GM18861 (cell line): ENCODE data around the gene TPST2.
"Not testable (repeated sequence)": the region's sequence is repeated elsewhere in the genome, so short reads cannot be mapped to it uniquely, and the experiment has no call there.

Experiments
- ATAC-seq: cut with Tn5 transposase; IDR thresholded peaks from one replicate; pipeline ENCODE4 v1.9.1; 2021; ENCODE audit not compliant: unreplicated experiment

The TPST2 gene

GRCh38 chr22:26589845-26590736 is at the start of gene TPST2:
Gene TPST2 (minus strand): TSS chr22:26590132. CDS start chr22:26541630, 48,502 bp downstream.
- peak; percentile 59 for ATAC-seq

- ATAC-seq: no peak
Measured at GRCh38 chr22:26636296-26636695, 46.4 kb upstream of the TPST2 start.

DNA sequence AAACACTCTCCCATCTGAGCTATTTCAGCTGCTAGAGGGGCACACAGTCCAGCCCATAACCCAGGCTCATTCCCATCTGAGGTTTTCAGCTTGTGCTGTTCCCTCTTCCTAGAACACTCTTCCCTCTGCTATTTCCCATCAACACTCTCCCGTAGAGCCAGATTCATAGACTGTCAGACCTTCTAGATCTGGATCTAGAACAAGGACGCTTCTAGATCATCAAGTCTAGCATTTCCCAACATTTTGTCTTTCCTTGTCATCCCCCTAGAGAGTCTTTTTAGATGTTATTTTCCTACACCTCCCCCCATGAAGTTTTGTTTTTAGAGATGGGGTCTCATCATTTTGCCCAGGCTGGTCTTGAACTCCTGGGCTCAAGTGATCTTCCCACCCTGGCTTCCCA is 45.2 kb upstream of the TPST2 start:
- ATAC-seq: no peak

DNA sequence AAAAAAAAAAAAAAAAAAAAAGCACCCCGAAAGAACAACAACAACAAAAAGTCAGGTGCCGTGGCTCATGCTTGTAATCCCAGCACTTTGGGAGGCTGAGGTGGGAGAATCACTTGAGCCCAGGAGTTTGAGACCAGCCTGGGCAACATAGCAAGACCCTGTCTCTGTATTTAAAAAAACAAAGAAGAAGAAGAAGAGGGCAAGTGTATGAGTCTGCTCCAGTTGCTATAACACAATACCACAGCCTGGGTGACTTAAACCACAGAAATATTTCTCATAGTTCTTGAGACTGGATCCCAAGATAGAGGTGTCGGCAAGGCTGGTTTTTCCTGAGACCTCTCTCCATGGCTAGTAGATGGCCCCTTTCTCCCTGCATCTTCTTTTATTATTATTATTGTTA is 44.3 kb upstream of the TPST2 start:
- no peak for ATAC-seq

DNA sequence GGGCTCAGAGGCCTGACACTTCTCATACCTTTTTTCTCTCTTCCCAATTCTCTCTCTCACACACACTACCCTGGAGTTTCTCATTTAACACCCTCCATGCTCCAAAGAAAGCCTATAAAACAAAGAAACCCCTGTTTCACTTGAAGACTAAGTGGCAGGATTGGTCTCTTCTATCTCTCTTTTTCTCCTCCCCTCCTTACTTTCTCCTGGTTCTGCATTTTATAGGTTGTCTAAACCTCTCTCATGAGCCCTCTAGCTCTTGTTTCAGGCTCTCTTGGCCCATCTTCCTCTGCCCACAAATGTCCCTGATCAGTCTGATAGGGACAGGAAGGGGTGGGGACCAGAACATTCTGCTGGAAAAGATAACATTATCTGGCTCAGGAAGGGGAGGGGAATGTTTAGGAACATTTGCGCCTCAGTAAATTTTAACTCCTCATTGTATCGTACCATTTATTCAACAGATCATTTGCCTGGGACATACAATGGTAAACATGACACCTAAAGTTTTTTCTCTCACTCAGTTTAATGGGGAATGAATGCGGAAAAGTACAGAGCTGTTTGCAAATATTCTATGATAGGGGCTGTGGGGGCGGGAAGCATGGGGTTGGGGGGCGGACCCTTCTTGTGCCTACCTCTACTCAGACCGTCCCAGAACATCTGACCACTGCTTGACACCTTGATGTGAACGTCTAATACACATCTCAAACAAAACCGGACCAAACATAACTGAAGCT is 42.7 kb upstream of the TPST2 start:
- no peak for ATAC-seq

- ATAC-seq: no peak
Measured at GRCh38 chr22:26631282-26631681, 41.4 kb upstream of the TPST2 start.

- ATAC-seq: no peak
Measured at GRCh38 chr22:26629988-26630761, 40.2 kb upstream of the TPST2 start.

DNA sequence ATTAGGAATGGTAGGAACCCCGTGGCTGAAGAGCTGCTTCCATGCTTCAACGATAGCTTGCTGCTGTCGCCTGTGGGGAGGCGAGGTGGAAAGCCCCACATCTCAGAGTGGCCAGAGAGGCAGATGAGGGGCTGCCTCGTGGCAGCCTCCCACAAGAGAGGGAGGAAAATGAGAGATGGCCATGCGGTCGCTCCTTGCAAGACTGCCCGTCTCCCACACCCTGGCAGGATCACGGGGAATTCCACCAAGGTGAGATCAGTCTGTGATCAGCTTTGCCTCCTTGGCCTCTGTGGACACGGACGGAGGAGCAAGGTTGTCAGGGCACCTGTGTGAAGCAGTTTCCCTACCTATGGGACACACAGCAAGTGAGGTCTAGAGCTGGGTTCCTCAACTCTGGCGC is 34.9 kb upstream of the TPST2 start:
- ATAC-seq: no peak

GRCh38 chr22:26623984-26624383 is 34.1 kb upstream of the TPST2 start:
- no peak for ATAC-seq

- no peak for ATAC-seq
Measured at GRCh38 chr22:26621663-26622062, 31.7 kb upstream of the TPST2 start, which contains the start of gene CRYBA4. Gene CRYBA4 (plus strand): TSS chr22:26621963. CDS start chr22:26622597, 634 bp downstream.

DNA sequence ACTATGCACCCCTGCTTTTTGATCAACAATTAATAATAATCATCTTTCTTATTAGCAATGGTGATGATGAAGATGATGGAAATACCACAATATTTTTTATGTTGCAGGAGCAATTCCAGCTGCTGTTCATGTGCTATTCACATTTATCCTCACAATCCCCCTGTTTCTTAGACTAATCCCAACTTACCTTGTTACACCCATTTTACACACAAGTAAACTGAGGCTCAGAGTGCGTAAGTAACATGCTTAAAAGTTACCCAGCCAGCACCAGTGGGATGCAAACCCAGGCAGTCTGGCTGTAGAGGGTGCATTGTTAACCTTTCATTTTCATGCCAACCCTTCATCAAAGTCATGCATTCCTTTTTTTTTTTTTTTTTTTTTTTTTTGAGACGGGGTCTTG is 30.3 kb upstream of the TPST2 start:
- no peak for ATAC-seq

GRCh38 chr22:26619510-26619909 is 29.6 kb upstream of the TPST2 start:
- ATAC-seq: no peak

DNA sequence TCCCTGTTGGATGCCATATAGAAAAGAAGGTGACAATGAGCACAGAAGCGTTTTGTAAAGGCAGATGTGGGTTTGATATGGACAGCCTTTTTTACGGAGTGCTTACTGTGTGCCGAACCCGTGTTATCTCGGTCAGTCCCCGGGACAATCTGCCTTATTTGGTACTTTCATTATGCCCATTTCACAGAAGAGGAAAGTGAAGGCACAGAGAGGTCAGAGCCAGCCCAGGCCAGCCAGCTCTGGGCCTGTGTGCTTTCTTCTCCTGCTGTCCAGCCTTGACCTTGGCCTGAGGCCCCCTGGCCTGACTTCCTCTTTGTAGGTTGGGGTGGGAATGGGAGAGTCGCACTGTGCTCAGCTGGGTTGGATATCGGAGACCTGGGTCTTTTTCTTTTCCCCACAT is 28.5 kb upstream of the TPST2 start:
- no peak for ATAC-seq

DNA sequence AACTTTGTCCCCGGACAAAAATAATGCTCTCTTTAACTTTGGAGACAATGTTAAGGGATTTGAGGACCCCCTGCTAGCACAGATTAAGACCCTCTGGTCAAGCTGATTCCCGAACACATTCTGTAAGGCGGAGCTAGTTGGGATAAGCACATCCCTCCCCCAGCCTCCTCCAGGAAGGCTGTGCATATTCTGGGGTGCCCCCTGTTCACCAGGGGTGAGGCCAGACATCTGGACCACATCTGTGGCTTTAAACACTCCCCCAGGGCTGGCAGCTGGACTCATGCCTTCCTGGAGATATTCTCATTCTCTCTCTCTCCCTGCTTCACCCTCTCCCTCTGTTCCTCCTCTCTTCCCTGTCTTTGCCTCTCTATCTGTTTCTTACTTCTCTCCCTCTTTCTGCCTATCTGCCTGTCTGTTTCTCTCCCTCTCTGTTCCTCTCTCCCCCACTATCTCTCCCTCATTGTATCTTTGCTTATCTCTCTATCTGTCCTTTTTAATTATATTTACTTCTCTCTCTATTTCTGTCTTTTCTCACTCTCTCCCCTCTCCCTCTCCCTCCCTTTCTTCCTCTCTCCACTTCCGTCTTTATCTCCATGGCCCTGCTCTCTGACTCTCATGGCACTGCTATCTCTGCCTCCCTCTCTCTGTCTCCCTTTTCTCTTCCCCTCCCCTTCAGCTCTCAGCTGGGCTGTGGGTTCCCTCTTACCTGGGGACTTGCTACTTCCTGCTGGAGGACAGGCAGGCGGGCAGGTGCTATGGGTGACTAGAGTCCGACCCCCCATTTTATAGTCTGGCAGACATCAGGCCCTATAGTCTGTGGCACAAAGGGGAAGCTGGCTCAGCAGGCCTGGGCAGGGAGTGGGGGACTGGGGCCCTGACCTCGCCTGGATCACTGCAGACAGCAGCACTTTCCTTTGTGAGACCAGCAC is 27.6 kb upstream of the TPST2 start, which contains the start of gene CRYBB1:
TSS of gene CRYBB1 (minus strand) at position 757 of the 929 bp plus-strand sequence. CDS start 1,708 bp downstream, outside the sequence.
- ATAC-seq: no peak

DNA sequence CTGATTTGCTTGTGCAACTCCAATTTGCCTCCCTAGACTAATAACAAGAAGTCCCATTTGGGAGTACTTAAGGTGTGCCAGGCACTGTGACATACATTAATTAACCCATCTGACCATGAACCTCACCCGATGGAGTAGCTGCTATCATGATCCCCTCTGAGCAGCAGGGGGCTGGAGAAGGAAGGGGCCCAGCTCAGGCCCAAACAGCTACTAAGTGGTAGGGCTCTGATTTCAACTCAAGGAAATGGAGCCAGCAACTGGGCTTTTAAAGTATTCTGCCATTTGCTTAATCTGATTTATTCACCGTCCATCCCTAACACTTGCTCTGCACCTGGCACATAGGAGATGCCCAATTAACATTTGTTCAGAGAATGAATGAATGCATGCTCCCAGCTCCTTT is 26.7 kb upstream of the TPST2 start:
- ATAC-seq: no peak

DNA sequence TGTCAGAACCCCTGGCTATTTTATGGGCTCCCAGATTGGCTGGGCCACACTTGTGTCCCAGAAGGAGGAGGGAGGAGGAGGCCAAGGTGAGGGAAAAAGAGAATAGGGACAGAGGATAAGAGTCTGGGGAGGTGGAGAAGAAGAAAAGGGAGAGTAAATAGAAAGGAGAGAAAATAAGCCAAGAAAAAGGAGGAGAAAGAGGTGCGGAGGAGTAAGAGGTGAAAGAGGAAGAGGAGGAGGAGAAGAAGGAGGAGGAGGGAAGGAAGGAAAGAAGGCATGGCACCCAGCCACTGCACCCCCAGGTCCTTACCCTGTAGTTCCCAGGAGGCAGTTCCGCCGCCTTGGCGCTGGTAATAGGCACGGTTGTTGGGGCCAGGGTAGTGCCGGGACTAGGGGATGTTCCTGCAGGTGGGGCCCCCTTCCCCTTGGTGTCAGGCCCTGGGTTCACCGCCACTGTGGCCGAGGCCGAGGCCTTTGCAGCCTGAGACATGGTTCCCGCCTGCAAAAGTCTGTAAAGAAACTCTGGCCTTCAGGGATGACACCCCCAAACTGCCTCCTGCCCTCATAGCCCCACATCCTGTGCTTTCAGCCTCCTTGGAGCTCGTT is 26.0 kb upstream of the TPST2 start:
- ATAC-seq: no peak

- no peak for ATAC-seq
Measured at GRCh38 chr22:26615149-26615548, 25.2 kb upstream of the TPST2 start.

DNA sequence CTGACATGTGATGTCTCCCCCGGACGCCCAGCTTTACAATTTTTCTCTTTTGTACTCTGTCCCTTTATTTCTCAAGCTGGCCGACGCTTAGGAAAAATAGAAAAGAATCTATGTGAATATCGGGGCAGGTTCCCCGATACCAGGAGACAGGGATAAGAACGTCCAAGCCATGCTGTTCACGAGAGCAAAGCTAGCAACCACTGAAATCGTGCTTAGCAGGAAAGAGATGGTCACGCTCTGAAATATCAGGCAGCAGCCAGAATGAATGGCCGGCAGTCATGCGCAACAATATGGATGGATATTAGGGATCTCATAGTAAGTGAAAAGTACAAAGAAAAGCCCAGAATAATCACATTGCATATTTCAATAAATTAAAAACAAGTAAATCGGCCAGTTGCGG is 24.4 kb upstream of the TPST2 start:
- no peak for ATAC-seq

DNA sequence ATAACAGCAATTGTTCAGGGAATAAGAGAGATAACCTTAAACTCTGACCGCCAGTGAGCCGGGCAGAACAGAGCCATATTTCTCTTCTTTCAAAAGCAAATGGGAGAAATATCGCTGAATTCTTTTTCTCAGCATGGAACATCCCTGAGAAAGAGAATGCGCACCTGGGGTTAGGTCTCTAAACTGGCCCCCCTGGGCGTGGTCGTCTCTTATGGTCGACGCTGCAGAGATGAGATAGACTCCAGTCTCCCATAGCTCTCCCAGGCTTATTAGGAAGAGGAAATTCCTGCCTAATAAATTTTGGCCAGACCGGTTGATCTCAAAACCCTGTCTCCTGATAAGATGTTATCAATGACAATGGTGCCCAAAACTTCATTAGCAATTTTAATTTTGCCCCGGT is 23.8 kb upstream of the TPST2 start:
- ATAC-seq: not testable (repeated sequence)

- ATAC-seq: no peak
Measured at GRCh38 chr22:26612652-26613051, 22.7 kb upstream of the TPST2 start.
